HepG2 (cell line): ENCODE measurements around the gene SRSF1. TPM values are rescaled to one million over a fixed set of nuclear protein-coding genes. Genes with fewer than 3 reads are reported as not detected.

ENCODE experiments used
- FOSL1 ChIP-seq: sonication (generic); formaldehyde crosslinking; IDR thresholded peaks from 2 replicates; pipeline ENCODE4 v1.9.0; 2021; ENCODE audit warnings: missing genetic modification reagents, borderline replicate concordance
- FOXA3 ChIP-seq: IDR thresholded peaks from 2 replicates; pipeline ENCODE4 v1.6.1; 2016; ENCODE audit warnings: missing genetic modification reagents, missing compliant biosample characterization
- HMG20A ChIP-seq: IDR thresholded peaks from 2 replicates; pipeline ENCODE4 v1.6.1; 2016; ENCODE audit warnings: borderline replicate concordance
- HMG20B ChIP-seq: conservative IDR thresholded peaks from 2 replicates; pipeline ENCODE4 v1.6.1; 2016; ENCODE audit warnings: missing genetic modification reagents, missing compliant biosample characterization
- HNRNPH1 ChIP-seq: fragments of 200-400 bp; formaldehyde crosslinking; optimal IDR thresholded peaks from 2 replicates; pipeline ENCODE3; 2017; ENCODE audit warnings: mild to moderate bottlenecking, low read depth, low read length
- IRF1 ChIP-seq: sonication (generic); formaldehyde crosslinking; IDR thresholded peaks from 2 replicates; pipeline ENCODE4 v1.4.0; 2020; ENCODE audit warnings: low read depth, mild to moderate bottlenecking, missing genetic modification reagents
- MIXL1 ChIP-seq: IDR thresholded peaks from 2 replicates; pipeline ENCODE4 v1.6.1; 2016
- MLXIP ChIP-seq: sonication (generic); formaldehyde crosslinking; IDR thresholded peaks from 2 replicates; pipeline ENCODE4 v1.9.0; 2021; ENCODE audit warnings: missing genetic modification reagents, borderline replicate concordance
- NFAT5 ChIP-seq: sonication (generic); formaldehyde crosslinking; IDR thresholded peaks from 2 replicates; pipeline ENCODE4 v1.4.0; 2020; ENCODE audit warnings: missing genetic modification reagents
- PHF20 ChIP-seq: sonication (generic); formaldehyde crosslinking; IDR thresholded peaks from 2 replicates; pipeline ENCODE4 v1.5.0; 2020; ENCODE audit warnings: mild to moderate bottlenecking, missing genetic modification reagents
- PHF5A ChIP-seq: IDR thresholded peaks from one replicate; pipeline ENCODE4 v1.6.1; 2018; ENCODE audit warnings: low read depth, missing genetic modification reagents; ENCODE audit not compliant: unreplicated experiment
- YEATS4 ChIP-seq: sonication (generic); formaldehyde crosslinking; IDR thresholded peaks from 2 replicates; pipeline ENCODE4 v1.4.0; 2020; ENCODE audit warnings: missing genetic modification reagents, borderline replicate concordance
- ZNF136 ChIP-seq: sonication (generic); formaldehyde crosslinking; IDR thresholded peaks from 2 replicates; pipeline ENCODE4 v1.8.1; 2022; ENCODE audit warnings: low read depth, mild to moderate bottlenecking, moderate library complexity, missing genetic modification reagents
- ZNF558 ChIP-seq: sonication (generic); formaldehyde crosslinking; IDR thresholded peaks from 2 replicates; pipeline ENCODE4 v1.9.0; 2022; ENCODE audit warnings: mild to moderate bottlenecking, missing genetic modification reagents, borderline replicate concordance
- ZNF598 ChIP-seq: sonication (generic); formaldehyde crosslinking; IDR thresholded peaks from 2 replicates; pipeline ENCODE4 v1.5.1; 2020; ENCODE audit warnings: mild to moderate bottlenecking, missing genetic modification reagents, borderline replicate concordance
- ZNF687 ChIP-seq: sonication (generic); formaldehyde crosslinking; IDR thresholded peaks from 2 replicates; pipeline ENCODE4 v1.5.1; 2020; ENCODE audit warnings: mild to moderate bottlenecking, missing genetic modification reagents, moderate library complexity
- polyA plus RNA-seq, 8 experiments: library from polyadenylated mRNA; depleted of rRNA in 3 of 8; stranded (reverse) in 7 of 8; unstranded in 1 of 8; fragments of >200 nt; fragmentation: Illumina TruSeq in 4 of 8; extraction: Trizol in 4 of 8; gene quantifications; 2 replicates each; pipeline versions ENCODE4 v1.2.1 to v1.2.3, GENCODE V29; 2011 to 2016; ENCODE audit warnings: low read depth in 4 of 8, missing spikeins in 1 of 8, mixed read lengths in 1 of 8; ENCODE audit not compliant: insufficient read depth in 1 of 8
- total RNA-seq, 5 experiments: library from RNA; depleted of rRNA; stranded (reverse); fragments of >200 nt; fragmentation: Illumina TruSeq; extraction: Trizol; gene quantifications; 2 replicates each; pipeline ENCODE4 v1.2.3, GENCODE V29; 2016; ENCODE audit warnings: low read depth in 1 of 5

SRSF1 gene
- total and polyA plus RNA-seq, 2 of the 13 experiments (the other 11 are each of a cell fraction or from before 2014, with no cell fraction given), result 142 to 445 TPM

- TF ChIP-seq ZNF598 (CRISPR knock-in tag), result no peak
- no peak for TF ChIP-seq YEATS4 (CRISPR knock-in tag)
- no peak for TF ChIP-seq HMG20B (CRISPR knock-in tag)
- TF ChIP-seq MLXIP (CRISPR knock-in tag), result no peak
- no peak for TF ChIP-seq MIXL1 (CRISPR knock-in tag)
- 0 out of 2 replicates have a peak, but pooled peaks have one; percentile 6 for TF ChIP-seq HMG20A (CRISPR knock-in tag)
- TF ChIP-seq FOSL1 (CRISPR knock-in tag), result 0 out of 2 replicates have a peak, but pooled peaks have one; percentile 11
- no peak for TF ChIP-seq ZNF136 (CRISPR knock-in tag)
- no peak for TF ChIP-seq IRF1 (CRISPR knock-in tag)
- peak; percentile 38 for TF ChIP-seq ZNF687
- TF ChIP-seq PHF5A (CRISPR knock-in tag), result no peak
- TF ChIP-seq ZNF558, result 0 out of 2 replicates have a peak, but pooled peaks have one; percentile 37
- TF ChIP-seq FOXA3 (CRISPR knock-in tag), result no peak
- TF ChIP-seq HNRNPH1, result no peak
- no peak for TF ChIP-seq NFAT5 (CRISPR knock-in tag)
- TF ChIP-seq PHF20 (CRISPR knock-in tag), result no peak
These were observed 53.2 kb downstream of the SRSF1 start (continued) for GRCh38 chr17:57953705-57954396.
